ENCODE results near the gene DBR1. TPM values are rescaled to one million over a fixed set of nuclear protein-coding genes. Genes with fewer than 3 reads are reported as not detected.

The DBR1 gene
- total and polyA plus RNA-seq, 9 of the 15 experiments (the other 6 are each of a cell fraction or from before 2014, with no cell fraction given), result 2.7 to 14.1 (median 10.9) TPM

GRCh38 chr3:138187296-138188012, 12.7 kb upstream of the DBR1 start, which contains the start of gene ARMC8 (continued):
- TF ChIP-seq MLLT1 (IDR thresholded peaks at IDR 0.05) (no peak), MIER1 (IDR thresholded peaks at IDR 0.05; ENCODE audit: low read depth) (no peak), NFIC (IDR thresholded peaks at IDR 0.05) (peak; percentile 83), ELF1 (tag; IDR thresholded peaks at IDR 0.05) (no peak), ZNF408 (CRISPR knock-in tag; IDR thresholded peaks at IDR 0.05; ENCODE audit: low read depth) (no peak), U2AF2 (optimal IDR thresholded peaks at IDR 0.05; ENCODE audit: low read depth, low read length) (no peak), CHD4 (IDR thresholded peaks at IDR 0.05; ENCODE audit: insufficient read depth, insufficient replicate concordance, low read depth, low read length, poor library complexity, severe bottlenecking) (no peak), NR2C2 (CRISPR knock-in tag; IDR thresholded peaks at IDR 0.05) (no peak), NR2C2 (tag; IDR thresholded peaks at IDR 0.05) (peak; percentile 94), TEAD1 (CRISPR knock-in tag; IDR thresholded peaks at IDR 0.05) (no peak), NCOA6 (IDR thresholded peaks at IDR 0.05) (no peak), SREBF1 (IDR thresholded peaks at IDR 0.05; ENCODE audit: borderline replicate concordance, low read depth, low read length) (no peak), ZFP36 (IDR thresholded peaks at IDR 0.05; ENCODE audit: low read depth, low read length, partially characterized antibody) (no peak), POLR2B (IDR thresholded peaks at IDR 0.05; ENCODE audit: low read depth, partially characterized antibody) (peak; percentile 57), CEBPZ (IDR thresholded peaks at IDR 0.05; ENCODE audit: borderline replicate concordance, low read depth, low read length) (no peak), GABPA (tag; conservative IDR thresholded peaks at IDR 0.05; ENCODE audit: low read depth) (no peak; the same call in 1 of the 2 replicates), ZZZ3 (IDR thresholded peaks at IDR 0.05) (no peak), PTBP1 (IDR thresholded peaks at IDR 0.05; ENCODE audit: low read depth, low read length) (no peak), ZNF280B (CRISPR knock-in tag; IDR thresholded peaks at IDR 0.05) (no peak), TCFL5 (CRISPR knock-in tag; conservative IDR thresholded peaks at IDR 0.05) (no peak), CAMTA2 (CRISPR knock-in tag; conservative IDR thresholded peaks at IDR 0.05) (no peak)

All from K562 (cell line).